Measurements from ENCODE around the gene RETREG3. TPM values are rescaled to one million over a fixed set of nuclear protein-coding genes. Genes with fewer than 3 reads are reported as not detected.

Gene RETREG3
- total and polyA plus RNA-seq, 9 of the 15 experiments (the other 6 are each of a cell fraction or from before 2014, with no cell fraction given), result 4.1 to 39.0 (median 16.9) TPM

- TF ChIP-seq CEBPZ (IDR thresholded peaks at IDR 0.05; ENCODE audit: borderline replicate concordance, low read depth, low read length) (no peak), RCOR1 (IDR thresholded peaks at IDR 0.05; ENCODE audit: borderline replicate concordance in 1 of 2, low read depth in 2 of 2, low read length in 2 of 2) (peak; percentile 40 to 78; a peak in 3 of 4 replicates), CEBPB (tag; IDR thresholded peaks at IDR 0.05) (no peak), RNF2 (IDR thresholded peaks at IDR 0.05) (0 out of 2 replicates have a peak, but pooled peaks have one; percentile 58), HMGXB4 (CRISPR knock-in tag; IDR thresholded peaks at IDR 0.05) (no peak), NR0B1 (IDR thresholded peaks at IDR 0.05; ENCODE audit: partially characterized antibody) (no peak), EP400 (IDR thresholded peaks at IDR 0.05) (peak; percentile 37; the same call in 1 of the 2 replicates), ZBTB49 (CRISPR knock-in tag; IDR thresholded peaks at IDR 0.05; ENCODE audit: borderline replicate concordance) (no peak), ZNF175 (CRISPR knock-in tag; IDR thresholded peaks at IDR 0.05; ENCODE audit: low read depth) (0 out of 2 replicates have a peak, but pooled peaks have one; percentile 84), SMC3 (conservative IDR thresholded peaks at IDR 0.05; ENCODE audit: insufficient read depth, low read depth, low read length) (no peak), NEUROD1 (IDR thresholded peaks at IDR 0.05; ENCODE audit: borderline replicate concordance, low read depth, low read length, partially characterized antibody) (no peak), GATA2 (CRISPR knock-in tag; IDR thresholded peaks at IDR 0.05) (no peak; the same call in 1 of the 2 replicates), STAT5A (IDR thresholded peaks at IDR 0.05; ENCODE audit: borderline replicate concordance, low read length) (peak; percentile 83), SMARCA4 (IDR thresholded peaks at IDR 0.05) (peak; percentile 96), LCOR (CRISPR knock-in tag; IDR thresholded peaks at IDR 0.05) (no peak), CREB3 (tag; conservative IDR thresholded peaks at IDR 0.05; ENCODE audit: low read depth) (no peak; the same call in 1 of the 2 replicates)
These were observed 14.8 kb upstream of the RETREG3 start (continued) for GRCh38 chr17:42623732-42624596.
